Psoas muscle (tissue), 8 donors: ENCODE results near the gene TMEM258. TPM values are rescaled to one million over a fixed set of nuclear protein-coding genes. Genes with fewer than 3 reads are reported as not detected.
A peak's percentile ranks its signal among the peaks of the same experiment; 100 is the strongest.

Experiments used
- ATAC-seq, 4 donors: fragments of 200-7000 bp; cut with Tn5 transposase; one replicate each; pipeline ENCODE4 v1.9.1; 2020; ENCODE audit warnings: moderate library complexity in 3 of 4, mild to moderate bottlenecking in 2 of 4
- DNase-seq, 2 donors: peaks; one replicate each; pipeline ENCODE4 v3.0.0-alpha.2; 2020
- H3K27ac ChIP-seq: fragments of 200-600 bp; one replicate; pipeline ENCODE4 v1.8.0; 2022
- H3K27me3 ChIP-seq, 3 donors: fragments of 200-600 bp in 1 of 3; one replicate each; pipeline versions ENCODE4 v1.6.1 to v1.8.0; 2013 to 2022; ENCODE audit warnings: low read length in 2 of 3, mild to moderate bottlenecking in 2 of 3, moderate library complexity in 1 of 3; ENCODE audit not compliant: insufficient read depth in 3 of 3
- H3K36me3 ChIP-seq, 2 donors: fragments of 200-600 bp in 1 of 2; one replicate each; pipeline versions ENCODE4 v1.6.1 to v1.8.0; 2013 to 2022; ENCODE audit warnings: low read depth in 1 of 2, mild to moderate bottlenecking in 1 of 2, moderate library complexity in 1 of 2; ENCODE audit not compliant: insufficient read depth in 1 of 2
- H3K4me1 ChIP-seq: fragments of 200-600 bp; one replicate; pipeline ENCODE4 v1.8.0; 2022
- H3K4me3 ChIP-seq: fragments of 200-600 bp; one replicate; pipeline ENCODE4 v1.8.0; 2022; ENCODE audit warnings: mild to moderate bottlenecking
- H3K9me3 ChIP-seq: fragments of 200-600 bp; one replicate; pipeline ENCODE4 v1.8.0; 2022
- CTCF ChIP-seq: fragments of 200-600 bp; IDR thresholded peaks from one replicate; pipeline ENCODE4 v1.8.0; 2022; ENCODE audit warnings: antibody characterized with exemption
- WGBS, 3 donors: extraction: QIAGEN DNeasy Blood & Tissue Kit; methylation state at CpG; one replicate each; pipeline versions ENCODE4 v1.1.6 to v1.1.7; 2013; 5-methylcytosine and 5-hydroxymethylcytosine counted together
- intact Hi-C, 2 donors: fragments of 100-400 bp; cut with DNase I; formaldehyde crosslinking; loops; one replicate each; pipeline versions ENCODE4 v1.11.0 to v1.14.2; 2022
- polyA plus RNA-seq, 3 donors: library from polyadenylated mRNA; stranded (reverse); fragments of 200-250 nt; gene quantifications; one replicate each; pipeline ENCODE4 v1.2.3, GENCODE V29; 2013
- total RNA-seq, 4 donors: library from RNA; stranded (reverse); fragmentation: NEBNext Ultra II Directional in 2 of 4; extraction: Animal tissue kit (Norgen Biotek cat#: 25700) in 2 of 4; gene quantifications; one replicate each; pipeline versions ENCODE4 v1.2.1 to v1.2.4, GENCODE V29; 2021 to 2023
- donor health status: healthy with polysubstance abuse.
- donor health status: DM: no; HTN: no; CAD: no; lungs with moderate emphysema.
- donor health status: Bipolar disorder and iron deficiency.
- donor health status: healthy.
- donor health status: DM: yes; HTN: yes; CAD: no.
- donor health status: DM: no; HTN: no; CAD: no.
- donor health status: DM: no; HTN: no; CAD: no.
- donor health status: DM: yes; HTN: yes; CAD: no.

Gene TMEM258
- total and polyA plus RNA-seq, 7 donors = 76.0 to 177 (median 93.2) TPM

DNA sequence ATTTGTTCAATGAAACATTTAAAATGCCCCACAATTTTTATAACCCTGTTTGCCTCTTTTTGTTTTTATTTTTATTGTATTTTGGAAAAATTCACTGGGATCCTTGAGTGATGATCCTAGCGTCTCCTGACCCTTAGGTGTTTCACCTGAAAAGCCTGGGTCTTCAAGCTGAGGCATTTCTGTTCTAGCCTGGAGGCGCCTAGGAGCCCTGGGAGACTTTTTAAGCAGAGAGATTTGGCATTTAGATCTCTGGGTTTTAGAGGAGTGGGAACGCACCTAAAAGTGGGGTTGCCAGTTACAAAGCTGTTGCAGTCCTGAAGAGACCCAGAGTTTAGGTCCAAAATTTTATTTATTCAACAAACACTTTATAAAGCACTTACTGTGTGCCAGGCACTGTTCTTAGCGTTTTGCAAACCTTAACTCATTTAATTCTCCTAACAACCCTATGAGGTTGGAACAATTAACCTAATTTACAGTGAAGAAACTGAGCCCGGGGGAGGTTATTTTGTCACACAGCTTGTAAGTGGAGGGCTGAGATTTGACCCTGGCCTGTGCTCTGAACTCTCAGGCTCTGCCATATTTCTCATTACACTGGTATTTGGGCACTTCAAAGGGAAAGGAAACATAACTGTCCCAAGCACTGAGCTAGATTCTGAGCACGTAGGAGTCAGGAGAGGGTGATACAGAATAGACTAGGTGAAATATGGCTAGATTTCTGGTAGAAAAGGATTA, 25.2 kb upstream of the TMEM258 start:
- 72 to 82% (median 76%) methylated on average over 6 of the region's 6 CpGs for WGBS, 3 donors
- Histone ChIP-seq H3K4me3 (peak overlapping the region; percentile 85), H3K27me3 (no peaks in the 10 kb centered on the region), H3K9me3 (no peaks in the 10 kb centered on the region), H3K36me3 (no peaks in the 10 kb centered on the region), H3K27ac (peak overlapping the region; percentile 92), H3K4me1 (peaks cover 13% of the 10 kb centered on the region)
- no peak for TF ChIP-seq CTCF
- intact Hi-C loops = loop anchor here in 1 of 2 donors (5.0 kb wide), 1 partner anchor 75 kb away; the partner anchor contains the start of gene FADS3
- ATAC-seq (no peak), DNase-seq (no peak)

GRCh38 chr11:61816736-61817455, 24.5 kb upstream of the TMEM258 start, which contains the start of gene FADS1:
Gene FADS1, minus strand, starts transcription at chr11:61817003. Its CDS starts 74 bp downstream, at chr11:61816929.
- TF ChIP-seq CTCF = peak; percentile 38

GRCh38 chr11:61815790-61816735, 23.7 kb upstream of the TMEM258 start:
- 0 to 1% (median 1%) methylated on average over 51 to 69 of the region's 69 CpGs for WGBS, 3 donors
- TF ChIP-seq CTCF = no peak
- no peaks in the 10 kb centered on the region for H3K9me3 ChIP-seq
- H3K36me3 ChIP-seq = peaks cover 0 to 8% of the 10 kb centered on the region in 2 donors
- H3K4me1 ChIP-seq = peaks cover 13% of the 10 kb centered on the region
- ATAC-seq = peak; percentile 17 to 55 (median 30)
- DNase-seq = peak; percentile 74 to 81
- no peaks in the 10 kb centered on the region for H3K27me3 ChIP-seq
- H3K27ac ChIP-seq = peak overlapping the region; percentile 92
- H3K4me3 ChIP-seq = peak overlapping the region; percentile 85
- intact Hi-C loops = loop anchor here in 1 of 2 donors (5.0 kb wide), 1 partner anchor 76 kb away; the partner anchor contains the start of gene FADS3

More at GRCh38 chr11:61816736-61817455, 24.5 kb upstream of the TMEM258 start, which contains the start of gene FADS1:
- Histone ChIP-seq H3K36me3 (peaks cover 0 to 3% of the 10 kb centered on the region in 2 donors), H3K9me3 (no peaks in the 10 kb centered on the region), H3K27me3 (no peaks in the 10 kb centered on the region), H3K27ac (peak within 1 kb of the TSS; percentile 92), H3K4me1 (peaks cover 13% of the 10 kb centered on the region), H3K4me3 (peak within 1 kb of the TSS; percentile 85)
- ATAC-seq = peak; percentile 46 to 66 (median 60)
- DNase-seq = peak; percentile 91
- WGBS, 3 donors = 1 to 3% (median 1%) methylated on average over 61 to 73 of the region's 73 CpGs
- intact Hi-C loops = loop anchor here in 1 of 2 donors (5.0 kb wide), 1 partner anchor 75 kb away; the partner anchor contains the start of gene FADS3
